Lower lobe of right lung (tissue), 2 donors: ENCODE data around the gene ZW10. TPM values are rescaled to one million over a fixed set of nuclear protein-coding genes. Genes with fewer than 3 reads are reported as not detected.
"Not testable (repeated sequence)": the region's sequence is repeated elsewhere in the genome, so short reads cannot be mapped to it uniquely, and the experiment has no call there.

ENCODE experiments used
- ATAC-seq, 2 donors: fragments of 200-7000 bp; cut with Tn5 transposase; one replicate each; pipeline ENCODE4 v1.9.1; 2020 to 2022; ENCODE audit warnings: mild to moderate bottlenecking in 2 of 2, moderate library complexity in 2 of 2
- DNase-seq: peaks from one replicate; pipeline ENCODE4 v3.0.0-alpha.2; 2020
- H3K27ac ChIP-seq: fragments of 200-600 bp; one replicate; pipeline ENCODE4 v1.8.0; 2022
- H3K27me3 ChIP-seq: fragments of 200-600 bp; one replicate; pipeline ENCODE4 v1.8.0; 2022; ENCODE audit warnings: low read depth
- H3K36me3 ChIP-seq: fragments of 200-600 bp; one replicate; pipeline ENCODE4 v1.8.0; 2022; ENCODE audit warnings: mild to moderate bottlenecking
- H3K4me1 ChIP-seq: fragments of 200-600 bp; one replicate; pipeline ENCODE4 v1.8.0; 2022
- H3K4me3 ChIP-seq: fragments of 200-600 bp; one replicate; pipeline ENCODE4 v1.8.0; 2022; ENCODE audit warnings: mild to moderate bottlenecking
- H3K9me3 ChIP-seq: fragments of 200-600 bp; one replicate; pipeline ENCODE4 v1.8.0; 2022
- intact Hi-C: fragments of 100-400 bp; cut with DNase I; formaldehyde crosslinking; loops from one replicate; pipeline ENCODE4 v1.11.0; 2022
- total RNA-seq: library from RNA; stranded (reverse); fragmentation: NEBNext Ultra II Directional; extraction: Animal tissue kit (Norgen Biotek cat#: 25700); gene quantifications from one replicate; pipeline ENCODE4 v1.2.1, GENCODE V29; 2021
- TF ChIP-seq, protein P1 (sequence below): fragments of 200-600 bp; IDR thresholded peaks from one replicate; pipeline ENCODE4 v1.8.0; 2022; ENCODE audit warnings: antibody characterized with exemption, mild to moderate bottlenecking
- donor health status: DM: no; HTN: yes; CAD: no; lungs with severe emphysema.

ZW10 gene
- total RNA-seq, 1 donor from 2014 or later, result 11.6 TPM

DNA sequence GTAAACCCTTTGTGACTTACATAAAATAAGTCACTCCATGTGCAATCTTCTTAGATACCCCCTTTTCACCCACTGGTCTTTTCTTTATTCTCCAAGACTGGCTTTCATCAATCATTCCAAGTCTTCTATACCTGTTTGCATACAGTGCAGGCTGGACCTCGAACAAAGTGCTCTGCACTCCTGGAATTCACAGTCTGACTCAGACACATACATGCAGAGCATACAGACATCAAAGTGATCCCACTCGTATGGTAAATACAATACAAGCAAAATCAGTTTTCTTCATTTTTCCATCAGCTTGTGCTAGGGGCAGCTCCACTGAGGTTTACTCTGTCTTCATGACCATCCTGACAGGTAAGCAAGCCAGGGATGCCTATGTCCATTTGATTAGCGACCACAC is 50.6 kb downstream of the ZW10 start:
- Histone ChIP-seq H3K4me3 (no peak overlapping the region), H3K36me3 (no peaks in the 10 kb centered on the region), H3K9me3 (no peaks in the 10 kb centered on the region), H3K4me1 (no peaks in the 10 kb centered on the region), H3K27ac (no peak overlapping the region), H3K27me3 (no peaks in the 10 kb centered on the region)
- TF ChIP-seq, protein P1, sequence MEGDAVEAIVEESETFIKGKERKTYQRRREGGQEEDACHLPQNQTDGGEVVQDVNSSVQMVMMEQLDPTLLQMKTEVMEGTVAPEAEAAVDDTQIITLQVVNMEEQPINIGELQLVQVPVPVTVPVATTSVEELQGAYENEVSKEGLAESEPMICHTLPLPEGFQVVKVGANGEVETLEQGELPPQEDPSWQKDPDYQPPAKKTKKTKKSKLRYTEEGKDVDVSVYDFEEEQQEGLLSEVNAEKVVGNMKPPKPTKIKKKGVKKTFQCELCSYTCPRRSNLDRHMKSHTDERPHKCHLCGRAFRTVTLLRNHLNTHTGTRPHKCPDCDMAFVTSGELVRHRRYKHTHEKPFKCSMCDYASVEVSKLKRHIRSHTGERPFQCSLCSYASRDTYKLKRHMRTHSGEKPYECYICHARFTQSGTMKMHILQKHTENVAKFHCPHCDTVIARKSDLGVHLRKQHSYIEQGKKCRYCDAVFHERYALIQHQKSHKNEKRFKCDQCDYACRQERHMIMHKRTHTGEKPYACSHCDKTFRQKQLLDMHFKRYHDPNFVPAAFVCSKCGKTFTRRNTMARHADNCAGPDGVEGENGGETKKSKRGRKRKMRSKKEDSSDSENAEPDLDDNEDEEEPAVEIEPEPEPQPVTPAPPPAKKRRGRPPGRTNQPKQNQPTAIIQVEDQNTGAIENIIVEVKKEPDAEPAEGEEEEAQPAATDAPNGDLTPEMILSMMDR, result no peak
- intact Hi-C loops, result no loop called here
- no peak for DNase-seq
- ATAC-seq, result no peak

DNA sequence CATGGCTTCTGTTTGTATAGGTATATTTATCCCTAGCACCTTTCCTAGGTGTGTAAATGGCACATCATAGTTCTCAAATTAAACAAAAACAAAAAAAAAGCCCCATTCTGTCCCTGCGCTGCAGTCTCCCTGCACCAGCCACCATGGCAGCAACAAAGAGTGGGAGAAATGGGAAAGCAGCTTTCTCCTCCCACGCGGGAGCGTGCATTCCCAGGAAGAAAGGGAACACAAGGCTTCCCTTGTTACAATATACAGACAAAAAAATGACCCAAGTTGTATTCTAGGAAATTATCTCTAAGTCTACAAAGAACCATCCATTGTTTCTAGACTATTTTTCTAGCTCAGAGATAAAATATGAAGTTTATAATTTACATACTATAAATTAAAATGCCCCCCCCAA is 51.3 kb downstream of the ZW10 start:
- DNase-seq (no peak), ATAC-seq (no peak)
- intact Hi-C loops, result no loop called here
- Histone ChIP-seq H3K4me1 (no peaks in the 10 kb centered on the region), H3K4me3 (no peak overlapping the region), H3K36me3 (no peaks in the 10 kb centered on the region), H3K9me3 (no peaks in the 10 kb centered on the region), H3K27me3 (no peaks in the 10 kb centered on the region), H3K27ac (no peak overlapping the region)
- TF ChIP-seq, protein P1, result no peak

DNA sequence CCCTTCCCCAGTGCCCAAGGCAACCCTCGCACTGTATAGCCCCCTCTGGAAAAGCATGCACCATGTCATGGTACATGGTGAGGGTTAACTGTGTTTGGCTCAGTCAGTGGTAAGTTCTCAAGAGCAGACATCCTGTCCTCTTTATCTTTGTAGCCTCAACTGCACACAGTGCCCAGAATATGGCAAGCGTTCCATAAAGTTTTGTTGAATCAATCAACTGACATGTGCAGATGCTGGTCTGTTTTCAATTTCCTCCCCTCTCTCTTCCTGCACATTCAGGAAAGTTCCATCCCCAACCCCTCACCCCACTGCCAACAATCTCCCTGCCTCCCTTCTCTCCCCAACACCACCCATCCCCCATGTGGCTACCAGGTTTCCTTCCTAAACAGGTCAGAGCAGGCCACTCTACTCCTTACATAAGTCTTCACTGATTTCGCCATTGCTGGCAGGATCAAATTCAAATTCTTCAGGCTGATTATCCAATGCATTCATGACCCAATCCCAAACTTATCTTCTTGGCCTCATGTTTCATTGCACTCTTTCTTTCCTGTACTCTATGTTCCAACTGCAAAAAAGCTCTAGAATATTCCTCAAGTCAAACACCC is 51.9 kb downstream of the ZW10 start:
- no peaks in the 10 kb centered on the region for H3K9me3 ChIP-seq
- no peak overlapping the region for H3K4me3 ChIP-seq
- TF ChIP-seq, protein P1, result no peak

DNA sequence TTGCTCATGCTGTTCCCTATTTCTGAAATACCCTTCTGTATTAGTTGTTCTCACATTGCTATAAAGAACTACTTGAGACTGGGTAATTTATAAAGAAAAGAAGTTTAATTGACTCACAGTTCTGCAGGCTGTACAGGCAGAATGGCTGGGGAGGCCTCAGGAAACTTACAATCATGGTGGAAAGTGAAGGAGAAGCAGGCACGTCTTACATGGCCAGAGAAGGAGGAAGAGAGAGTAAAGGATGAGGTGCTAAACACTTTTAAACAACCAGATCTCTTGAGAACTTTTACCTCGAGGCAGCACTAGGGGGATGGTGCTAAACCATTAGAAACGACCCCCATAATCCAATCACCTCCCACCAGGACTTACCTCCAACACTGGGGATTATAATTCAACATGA is 53.0 kb downstream of the ZW10 start:
- H3K4me3 ChIP-seq, H3K27ac ChIP-seq, DNase-seq, intact Hi-C loops, H3K36me3 ChIP-seq, H3K27me3 ChIP-seq, ATAC-seq, H3K4me1 ChIP-seq, H3K9me3 ChIP-seq: not testable (repeated sequence)

More for the DNA sequence above, 51.9 kb downstream of the ZW10 start:
- Histone ChIP-seq H3K36me3 (no peaks in the 10 kb centered on the region), H3K27ac (no peak overlapping the region), H3K4me1 (no peaks in the 10 kb centered on the region), H3K27me3 (no peaks in the 10 kb centered on the region)
- intact Hi-C loops, result no loop called here
- DNase-seq (no peak), ATAC-seq (no peak)

DNA sequence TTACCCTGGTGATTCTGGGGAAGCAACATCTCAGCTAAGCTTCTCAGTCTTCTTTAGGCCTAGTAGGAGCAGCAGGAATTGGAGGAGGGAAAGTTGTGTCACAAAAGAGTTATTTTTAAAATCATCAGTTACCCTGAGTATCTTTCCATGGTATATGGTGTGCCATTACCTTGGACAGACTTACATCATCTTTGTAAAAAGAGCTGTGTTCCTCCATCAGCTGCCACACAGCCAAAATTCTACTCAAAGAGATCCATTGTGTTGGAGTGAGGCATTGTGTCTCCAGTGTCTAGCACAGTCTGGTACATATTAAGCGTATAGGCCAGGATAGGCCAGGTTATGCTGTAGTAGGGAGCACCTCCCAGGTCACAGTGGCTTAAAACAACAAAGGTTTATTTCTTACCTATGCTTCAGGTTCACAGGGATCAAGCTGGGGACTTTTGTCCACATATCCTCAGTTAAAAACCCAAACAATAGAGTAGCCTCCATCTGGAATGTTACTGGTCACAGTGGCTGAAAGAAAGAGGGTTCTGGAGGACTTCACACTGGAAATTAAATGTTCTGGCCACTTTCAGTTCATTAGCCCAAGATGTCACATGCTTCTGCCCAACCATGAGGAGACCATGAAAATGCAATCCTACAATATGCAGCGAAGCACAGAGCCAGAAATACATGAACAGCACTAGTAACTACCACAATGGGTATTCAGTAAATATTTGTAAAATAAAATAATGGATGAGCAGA is 57.4 kb downstream of the ZW10 start:
- Histone ChIP-seq H3K36me3 (no peaks in the 10 kb centered on the region), H3K4me1 (no peaks in the 10 kb centered on the region), H3K27ac (no peak overlapping the region), H3K4me3 (no peak overlapping the region), H3K9me3 (no peaks in the 10 kb centered on the region), H3K27me3 (no peaks in the 10 kb centered on the region)
- DNase-seq (no peak), ATAC-seq (no peak)
- intact Hi-C loops, result no loop called here
- TF ChIP-seq, protein P1, result no peak

DNA sequence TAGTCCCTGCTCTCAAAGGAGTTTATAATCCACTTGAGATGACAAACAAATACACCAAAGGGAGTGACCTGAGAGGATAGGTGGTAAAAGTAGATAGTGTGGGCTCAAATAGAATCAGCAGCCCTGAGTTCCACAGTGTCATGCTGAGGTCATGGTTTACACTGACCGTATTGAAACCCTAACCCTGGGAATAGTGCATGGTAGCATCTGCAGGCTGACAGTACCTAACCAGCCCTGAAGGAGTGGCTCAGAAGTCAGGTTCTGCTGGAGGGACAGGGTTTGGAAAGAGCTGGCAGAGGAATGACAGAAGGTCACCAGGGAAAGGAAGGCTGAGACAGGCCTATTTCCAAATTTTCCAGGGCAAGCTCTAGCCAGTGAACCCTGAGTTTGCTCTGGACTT is 58.2 kb downstream of the ZW10 start:
- no peak overlapping the region for H3K27ac ChIP-seq
- no peaks in the 10 kb centered on the region for H3K36me3 ChIP-seq
- TF ChIP-seq, protein P1, result no peak
- H3K9me3 ChIP-seq, result no peaks in the 10 kb centered on the region
- intact Hi-C loops, result no loop called here
- ATAC-seq (no peak), DNase-seq (no peak)
- no peak overlapping the region for H3K4me3 ChIP-seq
- no peaks in the 10 kb centered on the region for H3K27me3 ChIP-seq
- no peaks in the 10 kb centered on the region for H3K4me1 ChIP-seq
